ENCODE results near the gene ZNF785. TPM values are rescaled to one million over a fixed set of nuclear protein-coding genes. Genes with fewer than 3 reads are reported as not detected.

Gene ZNF785
- total and polyA plus RNA-seq, 2 experiments from 2014 or later, result 4.9 to 7.1 TPM

DNA sequence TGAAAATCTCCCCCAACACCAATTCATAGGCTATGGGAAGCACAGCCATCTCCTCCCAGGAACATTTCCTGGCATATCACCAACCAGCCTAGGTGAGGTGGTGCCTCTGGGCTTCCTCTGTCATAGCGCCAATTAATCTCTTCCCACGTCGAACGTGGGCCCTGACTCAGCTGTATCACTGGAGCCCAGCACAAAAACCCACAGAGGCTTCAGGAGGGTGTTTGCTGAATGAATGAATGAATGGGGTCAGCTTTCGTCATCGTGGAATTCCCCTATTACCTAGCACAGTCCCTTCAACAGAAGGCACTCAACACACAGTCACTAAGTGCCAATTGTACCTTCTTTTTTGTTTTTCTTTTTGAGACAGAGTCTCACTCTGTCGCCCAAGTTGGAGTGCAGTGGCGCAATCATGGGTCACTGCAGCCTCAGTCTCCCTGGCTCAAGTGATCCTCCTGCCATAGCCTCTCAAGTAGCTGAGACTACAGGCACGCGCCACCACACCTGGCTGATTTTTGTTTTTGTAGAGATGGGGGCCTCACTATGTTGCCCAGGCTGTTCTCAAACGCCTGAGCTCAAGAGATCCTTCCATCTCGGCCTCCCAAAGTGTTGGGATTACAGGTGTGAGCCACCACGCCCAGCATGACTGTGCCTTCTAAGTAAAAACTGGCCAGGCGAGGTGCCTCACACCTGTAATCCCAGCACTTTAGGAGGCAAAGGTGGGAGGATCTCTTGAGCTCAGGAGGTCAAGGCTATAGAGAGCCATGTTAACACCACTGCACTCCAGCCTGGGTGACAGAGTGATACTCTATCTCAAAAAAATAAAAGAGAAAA, 18.1 kb downstream of the ZNF785 start (continued):
- TF ChIP-seq, protein P1, sequence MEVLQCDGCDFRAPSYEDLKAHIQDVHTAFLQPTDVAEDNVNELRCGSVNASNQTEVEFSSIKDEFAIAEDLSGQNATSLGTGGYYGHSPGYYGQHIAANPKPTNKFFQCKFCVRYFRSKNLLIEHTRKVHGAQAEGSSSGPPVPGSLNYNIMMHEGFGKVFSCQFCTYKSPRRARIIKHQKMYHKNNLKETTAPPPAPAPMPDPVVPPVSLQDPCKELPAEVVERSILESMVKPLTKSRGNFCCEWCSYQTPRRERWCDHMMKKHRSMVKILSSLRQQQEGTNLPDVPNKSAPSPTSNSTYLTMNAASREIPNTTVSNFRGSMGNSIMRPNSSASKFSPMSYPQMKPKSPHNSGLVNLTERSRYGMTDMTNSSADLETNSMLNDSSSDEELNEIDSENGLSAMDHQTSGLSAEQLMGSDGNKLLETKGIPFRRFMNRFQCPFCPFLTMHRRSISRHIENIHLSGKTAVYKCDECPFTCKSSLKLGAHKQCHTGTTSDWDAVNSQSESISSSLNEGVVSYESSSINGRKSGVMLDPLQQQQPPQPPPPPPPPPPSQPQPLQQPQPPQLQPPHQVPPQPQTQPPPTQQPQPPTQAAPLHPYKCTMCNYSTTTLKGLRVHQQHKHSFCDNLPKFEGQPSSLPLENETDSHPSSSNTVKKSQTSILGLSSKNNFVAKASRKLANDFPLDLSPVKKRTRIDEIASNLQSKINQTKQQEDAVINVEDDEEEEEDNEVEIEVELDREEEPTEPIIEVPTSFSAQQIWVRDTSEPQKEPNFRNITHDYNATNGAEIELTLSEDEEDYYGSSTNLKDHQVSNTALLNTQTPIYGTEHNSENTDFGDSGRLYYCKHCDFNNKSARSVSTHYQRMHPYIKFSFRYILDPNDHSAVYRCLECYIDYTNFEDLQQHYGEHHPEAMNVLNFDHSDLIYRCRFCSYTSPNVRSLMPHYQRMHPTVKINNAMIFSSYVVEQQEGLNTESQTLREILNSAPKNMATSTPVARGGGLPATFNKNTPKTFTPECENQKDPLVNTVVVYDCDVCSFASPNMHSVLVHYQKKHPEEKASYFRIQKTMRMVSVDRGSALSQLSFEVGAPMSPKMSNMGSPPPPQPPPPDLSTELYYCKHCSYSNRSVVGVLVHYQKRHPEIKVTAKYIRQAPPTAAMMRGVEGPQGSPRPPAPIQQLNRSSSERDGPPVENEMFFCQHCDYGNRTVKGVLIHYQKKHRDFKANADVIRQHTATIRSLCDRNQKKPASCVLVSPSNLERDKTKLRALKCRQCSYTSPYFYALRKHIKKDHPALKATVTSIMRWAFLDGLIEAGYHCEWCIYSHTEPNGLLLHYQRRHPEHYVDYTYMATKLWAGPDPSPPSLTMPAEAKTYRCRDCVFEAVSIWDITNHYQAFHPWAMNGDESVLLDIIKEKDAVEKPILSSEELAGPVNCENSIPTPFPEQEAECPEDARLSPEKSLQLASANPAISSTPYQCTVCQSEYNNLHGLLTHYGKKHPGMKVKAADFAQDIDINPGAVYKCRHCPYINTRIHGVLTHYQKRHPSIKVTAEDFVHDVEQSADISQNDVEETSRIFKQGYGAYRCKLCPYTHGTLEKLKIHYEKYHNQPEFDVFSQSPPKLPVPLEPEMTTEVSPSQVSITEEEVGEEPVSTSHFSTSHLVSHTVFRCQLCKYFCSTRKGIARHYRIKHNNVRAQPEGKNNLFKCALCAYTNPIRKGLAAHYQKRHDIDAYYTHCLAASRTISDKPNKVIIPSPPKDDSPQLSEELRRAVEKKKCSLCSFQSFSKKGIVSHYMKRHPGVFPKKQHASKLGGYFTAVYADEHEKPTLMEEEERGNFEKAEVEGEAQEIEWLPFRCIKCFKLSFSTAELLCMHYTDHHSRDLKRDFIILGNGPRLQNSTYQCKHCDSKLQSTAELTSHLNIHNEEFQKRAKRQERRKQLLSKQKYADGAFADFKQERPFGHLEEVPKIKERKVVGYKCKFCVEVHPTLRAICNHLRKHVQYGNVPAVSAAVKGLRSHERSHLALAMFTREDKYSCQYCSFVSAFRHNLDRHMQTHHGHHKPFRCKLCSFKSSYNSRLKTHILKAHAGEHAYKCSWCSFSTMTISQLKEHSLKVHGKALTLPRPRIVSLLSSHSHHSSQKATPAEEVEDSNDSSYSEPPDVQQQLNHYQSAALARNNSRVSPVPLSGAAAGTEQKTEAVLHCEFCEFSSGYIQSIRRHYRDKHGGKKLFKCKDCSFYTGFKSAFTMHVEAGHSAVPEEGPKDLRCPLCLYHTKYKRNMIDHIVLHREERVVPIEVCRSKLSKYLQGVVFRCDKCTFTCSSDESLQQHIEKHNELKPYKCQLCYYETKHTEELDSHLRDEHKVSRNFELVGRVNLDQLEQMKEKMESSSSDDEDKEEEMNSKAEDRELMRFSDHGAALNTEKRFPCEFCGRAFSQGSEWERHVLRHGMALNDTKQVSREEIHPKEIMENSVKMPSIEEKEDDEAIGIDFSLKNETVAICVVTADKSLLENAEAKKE (CRISPR knock-in tag; IDR thresholded peaks at IDR 0.05), result no peak
- TF ChIP-seq ZNF331 (CRISPR knock-in tag; IDR thresholded peaks at IDR 0.05; ENCODE audit: low read depth) (no peak), JUNB (IDR thresholded peaks at IDR 0.05; ENCODE audit: unreplicated experiment) (no peak)

DNA sequence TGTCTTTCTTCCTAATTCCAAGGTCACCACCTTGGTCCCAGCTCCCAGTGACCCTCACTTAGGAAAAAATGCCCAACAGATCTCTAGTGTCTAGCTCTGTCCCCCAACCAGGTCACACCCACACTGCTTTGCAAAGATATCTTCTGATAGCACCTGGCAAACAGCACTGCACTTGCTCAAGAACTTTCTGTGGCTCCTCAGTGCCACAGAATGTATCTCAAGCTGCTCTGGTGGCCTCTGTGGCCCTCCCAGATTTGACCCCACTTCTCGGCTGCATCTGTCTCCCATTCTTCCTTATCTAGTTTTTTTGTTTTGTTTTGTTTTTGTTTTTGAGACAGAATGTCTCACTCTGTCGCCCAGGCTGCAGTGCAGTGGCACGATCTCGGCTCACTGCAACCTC, 19.0 kb downstream of the ZNF785 start:
- Histone ChIP-seq H4K20me1 (replicated peaks; ENCODE audit: insufficient read depth) (no peaks in the 10 kb centered on the region), H2AFZ (no peak overlapping the region), H3K79me2 (replicated peaks; ENCODE audit: insufficient read depth) (no peaks in the 10 kb centered on the region), H3K4me3 (no peak overlapping the region), H3K9me2 (ENCODE audit: insufficient read depth) (no peaks in the 10 kb centered on the region), H3K4me2 (no peak overlapping the region), H3K4me1 (ENCODE audit: insufficient read depth) (peaks cover 21% of the 10 kb centered on the region), H3F3A (replicated peaks; ENCODE audit: low read depth) (0 out of 2 replicates have a peak, but pooled peaks cover 3% of the 10 kb centered on the region), H3K27ac (ENCODE audit: low read depth) (no peak overlapping the region), H3K36me3 (ENCODE audit: insufficient read depth) (no peaks in the 10 kb centered on the region), H3K27me3 (ENCODE audit: insufficient read depth) (no peaks in the 10 kb centered on the region)
- DNase-seq (ENCODE audit: low spot score) (no peak), ATAC-seq (no peak)
- Mint-ChIP-seq H3K36me3 (ENCODE audit: low read depth) (no peaks in the 10 kb centered on the region), H3K27me3 (ENCODE audit: insufficient read depth, low read depth, poor library complexity) (peaks cover 13% of the 10 kb centered on the region), H3K27ac (no peak overlapping the region), H3K4me1 (peaks cover 11% of the 10 kb centered on the region), H3K4me3 (no peak overlapping the region), H3K9me3 (no peaks in the 10 kb centered on the region; the same call in 2 of the 3 replicates)
- TF ChIP-seq, protein P2, sequence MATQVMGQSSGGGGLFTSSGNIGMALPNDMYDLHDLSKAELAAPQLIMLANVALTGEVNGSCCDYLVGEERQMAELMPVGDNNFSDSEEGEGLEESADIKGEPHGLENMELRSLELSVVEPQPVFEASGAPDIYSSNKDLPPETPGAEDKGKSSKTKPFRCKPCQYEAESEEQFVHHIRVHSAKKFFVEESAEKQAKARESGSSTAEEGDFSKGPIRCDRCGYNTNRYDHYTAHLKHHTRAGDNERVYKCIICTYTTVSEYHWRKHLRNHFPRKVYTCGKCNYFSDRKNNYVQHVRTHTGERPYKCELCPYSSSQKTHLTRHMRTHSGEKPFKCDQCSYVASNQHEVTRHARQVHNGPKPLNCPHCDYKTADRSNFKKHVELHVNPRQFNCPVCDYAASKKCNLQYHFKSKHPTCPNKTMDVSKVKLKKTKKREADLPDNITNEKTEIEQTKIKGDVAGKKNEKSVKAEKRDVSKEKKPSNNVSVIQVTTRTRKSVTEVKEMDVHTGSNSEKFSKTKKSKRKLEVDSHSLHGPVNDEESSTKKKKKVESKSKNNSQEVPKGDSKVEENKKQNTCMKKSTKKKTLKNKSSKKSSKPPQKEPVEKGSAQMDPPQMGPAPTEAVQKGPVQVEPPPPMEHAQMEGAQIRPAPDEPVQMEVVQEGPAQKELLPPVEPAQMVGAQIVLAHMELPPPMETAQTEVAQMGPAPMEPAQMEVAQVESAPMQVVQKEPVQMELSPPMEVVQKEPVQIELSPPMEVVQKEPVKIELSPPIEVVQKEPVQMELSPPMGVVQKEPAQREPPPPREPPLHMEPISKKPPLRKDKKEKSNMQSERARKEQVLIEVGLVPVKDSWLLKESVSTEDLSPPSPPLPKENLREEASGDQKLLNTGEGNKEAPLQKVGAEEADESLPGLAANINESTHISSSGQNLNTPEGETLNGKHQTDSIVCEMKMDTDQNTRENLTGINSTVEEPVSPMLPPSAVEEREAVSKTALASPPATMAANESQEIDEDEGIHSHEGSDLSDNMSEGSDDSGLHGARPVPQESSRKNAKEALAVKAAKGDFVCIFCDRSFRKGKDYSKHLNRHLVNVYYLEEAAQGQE (IDR thresholded peaks at IDR 0.05; ENCODE audit: unreplicated experiment), result no peak
- no peak for TF ChIP-seq STAT1 (IDR thresholded peaks at IDR 0.05; ENCODE audit: unreplicated experiment)
- no peak for TF ChIP-seq ZNF331 (CRISPR knock-in tag; IDR thresholded peaks at IDR 0.05; ENCODE audit: low read depth)
- no peak for TF ChIP-seq ZNF114 (CRISPR knock-in tag; IDR thresholded peaks at IDR 0.05)
- TF ChIP-seq NANOG (IDR thresholded peaks at IDR 0.05; ENCODE audit: borderline replicate concordance), result no peak
- no peak for TF ChIP-seq CREB1 (CRISPR knock-in tag; IDR thresholded peaks at IDR 0.05; ENCODE audit: low read depth)
- TF ChIP-seq, protein P3, sequence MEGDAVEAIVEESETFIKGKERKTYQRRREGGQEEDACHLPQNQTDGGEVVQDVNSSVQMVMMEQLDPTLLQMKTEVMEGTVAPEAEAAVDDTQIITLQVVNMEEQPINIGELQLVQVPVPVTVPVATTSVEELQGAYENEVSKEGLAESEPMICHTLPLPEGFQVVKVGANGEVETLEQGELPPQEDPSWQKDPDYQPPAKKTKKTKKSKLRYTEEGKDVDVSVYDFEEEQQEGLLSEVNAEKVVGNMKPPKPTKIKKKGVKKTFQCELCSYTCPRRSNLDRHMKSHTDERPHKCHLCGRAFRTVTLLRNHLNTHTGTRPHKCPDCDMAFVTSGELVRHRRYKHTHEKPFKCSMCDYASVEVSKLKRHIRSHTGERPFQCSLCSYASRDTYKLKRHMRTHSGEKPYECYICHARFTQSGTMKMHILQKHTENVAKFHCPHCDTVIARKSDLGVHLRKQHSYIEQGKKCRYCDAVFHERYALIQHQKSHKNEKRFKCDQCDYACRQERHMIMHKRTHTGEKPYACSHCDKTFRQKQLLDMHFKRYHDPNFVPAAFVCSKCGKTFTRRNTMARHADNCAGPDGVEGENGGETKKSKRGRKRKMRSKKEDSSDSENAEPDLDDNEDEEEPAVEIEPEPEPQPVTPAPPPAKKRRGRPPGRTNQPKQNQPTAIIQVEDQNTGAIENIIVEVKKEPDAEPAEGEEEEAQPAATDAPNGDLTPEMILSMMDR (conservative IDR thresholded peaks at IDR 0.05; ENCODE audit: low read depth in 2 of 2), result no peak
